Measurements from ENCODE around the gene ANKRD30A. TPM values are rescaled to one million over a fixed set of nuclear protein-coding genes. Genes with fewer than 3 reads are reported as not detected.
"Not testable (repeated sequence)": the region's sequence is repeated elsewhere in the genome, so short reads cannot be mapped to it uniquely, and the experiment has no call there.

Gene ANKRD30A
- not detected for polyA plus RNA-seq (2013, experiment 1 of 2; ENCODE audit: insufficient read length)
- polyA plus RNA-seq (2013, experiment 2 of 2; ENCODE audit: insufficient read length): not detected

- DNase-seq: no peak
These were observed at the start of gene ANKRD30A for GRCh38 chr10:37125191-37125732. TSS of gene ANKRD30A (plus strand) at chr10:37125598. CDS start at chr10:37125788, 190 bp downstream.

GRCh38 chr10:37076083-37076482, 49.3 kb upstream of the ANKRD30A start:
- not testable (repeated sequence) for DNase-seq

- no peak for DNase-seq
These were observed 29.4 kb upstream of the ANKRD30A start for GRCh38 chr10:37095792-37096573.

DNA sequence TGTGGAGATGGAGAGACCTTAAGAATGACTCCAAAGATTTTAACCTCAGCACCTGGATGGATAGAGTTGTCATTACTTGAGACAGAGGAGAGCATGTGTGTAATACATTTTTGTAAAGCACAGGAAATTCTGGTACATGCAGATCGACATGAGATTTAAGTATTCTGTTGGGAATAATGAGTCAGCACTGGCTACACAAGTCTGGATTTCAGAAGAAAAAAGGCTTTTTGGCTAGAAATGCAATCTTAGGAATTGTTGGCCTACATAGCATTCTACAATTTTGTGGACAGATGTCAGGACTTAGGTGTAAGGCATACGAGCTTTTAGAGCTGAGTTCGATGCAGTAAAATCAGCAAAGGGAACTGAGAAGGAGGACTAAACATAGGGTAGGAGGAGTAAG, 24.1 kb upstream of the ANKRD30A start:
- no peak for DNase-seq

GRCh38 chr10:37109000-37109399, 16.4 kb upstream of the ANKRD30A start:
- no peak for DNase-seq

- no peak for DNase-seq
These were observed 866 bp upstream of the ANKRD30A start for GRCh38 chr10:37124532-37124931.

DNA sequence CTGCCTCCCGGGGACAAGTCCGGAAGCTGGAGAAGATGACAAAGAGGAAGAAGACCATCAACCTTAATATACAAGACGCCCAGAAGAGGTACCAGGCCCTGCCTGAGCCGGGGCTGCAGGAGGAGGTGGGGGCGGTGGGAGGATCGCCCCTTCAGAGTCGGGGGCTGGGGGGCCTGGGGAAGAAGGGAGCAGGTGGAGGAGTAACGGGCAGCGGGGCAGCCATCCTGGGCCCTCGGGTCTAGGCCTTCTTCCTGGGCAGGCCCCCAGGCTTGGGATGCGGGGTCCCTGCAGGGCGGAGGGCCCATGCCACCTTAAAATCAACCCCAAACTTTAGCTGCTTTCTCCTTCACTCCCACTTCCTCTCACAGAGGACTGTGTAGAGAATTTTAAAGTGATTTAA, 523 bp downstream of the ANKRD30A start:
- no peak for DNase-seq

DNA sequence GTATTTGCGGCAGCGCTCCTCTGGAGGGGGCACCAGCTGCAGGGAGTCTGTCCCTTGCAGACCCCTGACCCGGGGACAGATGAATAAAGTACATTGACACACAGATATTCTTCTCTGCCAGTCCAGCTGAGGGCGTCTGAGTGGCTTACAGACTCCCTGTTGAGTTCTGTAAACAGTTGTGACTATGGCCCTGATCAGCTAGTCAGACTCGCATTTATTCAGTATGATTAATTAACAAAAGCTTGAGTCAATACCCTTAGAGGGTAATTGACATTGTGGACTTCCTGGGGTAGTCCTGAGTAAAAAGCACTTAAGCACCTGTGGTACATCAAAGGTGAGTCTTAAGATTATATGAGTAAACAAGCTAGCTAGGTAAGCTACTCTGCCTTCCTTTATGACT, 21.0 kb downstream of the ANKRD30A start:
- no peak for DNase-seq

DNA sequence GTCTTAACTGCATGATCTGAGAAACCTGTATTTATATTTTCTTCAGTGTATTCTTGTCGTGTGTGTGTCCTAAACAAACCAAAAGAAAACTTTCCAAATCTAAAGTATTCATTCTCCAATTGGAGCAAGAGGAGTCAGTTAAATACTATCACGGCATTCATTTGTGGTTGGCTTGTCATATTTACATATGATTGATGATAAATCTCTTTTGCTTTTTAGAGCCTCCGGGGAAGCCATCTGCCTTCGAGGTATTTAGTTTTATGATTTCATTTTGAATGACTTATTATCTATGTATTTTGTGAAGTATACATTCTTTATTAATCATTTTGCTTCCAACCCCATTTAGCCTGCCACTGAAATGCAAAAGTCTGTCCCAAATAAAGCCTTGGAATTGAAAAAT, 37.0 kb downstream of the ANKRD30A start:
- not testable (repeated sequence) for DNase-seq

- DNase-seq: not testable (repeated sequence)
These were observed 46.5 kb downstream of the ANKRD30A start for GRCh38 chr10:37171945-37172344.

DNA sequence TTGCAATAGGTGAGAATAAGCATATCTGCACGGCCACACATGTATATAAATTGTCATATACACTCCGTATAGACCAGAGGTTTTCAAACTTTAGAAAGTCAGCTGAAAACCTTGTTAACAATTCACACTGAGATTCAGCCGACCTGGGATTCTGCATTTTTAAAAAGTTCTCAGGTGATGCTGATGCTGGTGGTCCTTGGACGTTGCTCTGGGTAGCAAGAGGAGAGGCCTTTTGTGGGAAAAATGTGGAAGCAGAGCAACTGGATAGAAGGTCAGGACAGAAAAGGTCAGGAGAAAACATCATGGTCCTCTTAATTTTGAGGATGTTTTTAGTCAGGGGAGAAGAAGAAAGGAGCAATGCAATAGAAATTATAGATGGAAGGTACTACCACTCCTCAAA, 52.9 kb downstream of the ANKRD30A start:
- not testable (repeated sequence) for DNase-seq

- not testable (repeated sequence) for DNase-seq
These were observed 57.3 kb downstream of the ANKRD30A start for GRCh38 chr10:37182719-37183118.

DNA sequence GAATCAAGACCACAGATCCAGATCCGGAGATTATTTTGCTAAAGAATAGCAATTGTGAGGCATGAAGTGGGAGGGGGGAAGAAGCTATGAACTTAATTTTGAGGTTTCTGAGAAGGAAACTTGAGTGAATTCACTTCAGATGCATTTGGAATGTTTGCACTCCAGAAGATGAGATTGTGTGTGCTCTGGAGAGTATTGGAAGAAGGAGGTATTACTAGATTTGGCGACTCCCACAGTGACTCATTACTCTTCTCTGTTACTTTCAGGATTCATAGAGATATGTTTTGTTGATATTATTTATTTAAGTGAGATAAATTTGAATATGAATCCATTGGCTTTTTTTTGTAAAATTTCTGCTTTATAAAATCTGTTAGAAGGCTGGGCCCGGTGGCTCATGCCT, 80.7 kb downstream of the ANKRD30A start:
- DNase-seq: no peak

DNA sequence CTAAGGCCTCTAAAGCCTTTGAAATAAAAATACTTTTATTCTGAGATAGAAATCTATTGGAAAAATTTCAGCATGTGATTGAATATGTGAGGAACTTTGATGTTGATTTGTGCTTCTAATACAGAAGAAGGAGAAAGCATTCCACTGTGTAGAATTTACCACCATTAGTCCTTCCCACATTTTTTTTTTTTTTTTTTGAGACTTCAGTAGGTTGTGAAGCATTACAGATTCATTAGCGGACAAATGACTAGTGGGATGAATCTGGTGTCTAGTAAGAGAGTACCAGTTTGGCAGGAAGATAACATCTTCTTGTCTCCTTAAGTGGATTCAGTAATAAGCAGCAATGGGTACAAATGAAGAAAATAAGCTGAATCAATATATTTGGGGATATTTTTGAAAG, 95.5 kb downstream of the ANKRD30A start:
- DNase-seq: no peak

DNA sequence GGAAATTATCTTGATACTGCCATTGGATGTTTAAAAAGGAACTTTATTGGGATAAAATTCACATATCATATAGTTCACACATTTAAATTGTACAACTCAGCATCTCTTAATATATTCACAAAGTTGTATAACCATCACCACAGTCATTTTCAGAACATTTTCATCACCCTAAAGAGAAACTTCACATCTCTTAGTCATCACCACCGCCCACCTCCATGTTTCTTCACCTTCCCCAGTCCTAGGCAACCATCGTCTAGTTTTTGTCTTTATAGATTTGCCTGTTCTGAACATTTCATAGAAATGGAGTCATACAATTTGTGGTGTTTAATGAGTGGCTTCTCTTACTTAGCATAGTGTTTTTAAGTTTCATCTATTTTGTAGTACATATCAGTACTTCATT, 96.6 kb downstream of the ANKRD30A start:
- DNase-seq: no peak

DNA sequence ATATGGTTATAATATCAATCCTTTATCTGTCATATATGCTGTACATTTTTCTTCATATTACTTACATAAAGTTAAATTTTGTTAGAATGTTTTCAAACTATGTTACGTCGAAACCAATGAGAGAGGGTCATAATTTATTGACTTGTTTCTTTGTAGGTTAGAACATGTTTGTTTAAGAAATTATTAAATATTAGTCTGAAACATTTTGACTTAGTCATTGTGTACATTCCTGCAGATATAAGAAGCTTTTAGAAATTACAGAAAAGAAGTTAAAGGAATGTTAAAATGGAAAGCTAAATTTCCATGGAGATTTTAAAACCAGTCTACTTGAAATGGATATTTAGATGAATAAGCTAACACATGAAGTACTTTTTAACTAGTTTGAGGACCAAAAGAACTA, 99.8 kb downstream of the ANKRD30A start:
- DNase-seq: no peak

DNA sequence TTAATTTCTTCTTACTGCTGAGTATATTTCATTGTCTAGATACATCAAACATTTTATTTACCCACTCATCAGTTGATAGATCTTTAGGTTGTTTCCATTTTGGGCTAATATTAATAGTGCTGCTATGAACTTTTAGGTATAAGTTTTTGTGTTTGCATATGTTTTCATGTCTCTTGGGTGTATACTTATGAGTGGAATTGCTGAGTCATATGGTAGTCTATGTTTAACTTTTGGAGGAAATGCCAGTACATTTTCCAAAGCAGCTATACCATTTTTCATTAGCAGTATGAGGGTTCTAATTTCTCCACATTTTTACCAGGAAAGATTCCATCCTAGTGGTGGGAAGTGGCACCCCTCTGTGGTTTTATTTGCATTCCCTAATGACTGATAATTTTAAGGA, 101.1 kb downstream of the ANKRD30A start:
- DNase-seq: no peak

GRCh38 chr10:37234692-37235091, 109.3 kb downstream of the ANKRD30A start:
- DNase-seq: no peak

DNA sequence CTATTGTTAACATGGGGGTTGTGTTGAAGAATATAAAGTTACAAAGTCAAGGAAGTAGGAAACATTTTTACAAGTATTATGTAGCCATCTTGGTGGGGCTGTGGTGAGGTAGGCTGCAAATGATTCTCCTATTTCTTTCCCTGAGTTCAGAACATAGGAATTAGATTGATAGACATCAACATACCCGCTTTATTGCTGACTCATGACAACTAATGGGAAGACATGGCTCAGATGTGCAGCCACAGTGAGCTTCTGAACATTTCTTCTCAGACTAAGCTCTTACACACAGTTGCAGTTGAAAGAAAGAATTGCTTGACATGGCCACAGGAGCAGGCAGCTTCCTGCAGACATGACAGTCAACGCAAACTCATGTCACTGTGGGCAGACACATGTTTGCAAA, 110.7 kb downstream of the ANKRD30A start:
- DNase-seq: no peak

GRCh38 chr10:37240223-37240622, 114.8 kb downstream of the ANKRD30A start:
- no peak for DNase-seq

- DNase-seq: no peak
These were observed 121.2 kb downstream of the ANKRD30A start for GRCh38 chr10:37246637-37247036.

- not testable (repeated sequence) for DNase-seq
These were observed 130.4 kb downstream of the ANKRD30A start for GRCh38 chr10:37255837-37256236.

GRCh38 chr10:37263304-37263703, 137.9 kb downstream of the ANKRD30A start:
- no peak for DNase-seq

DNA sequence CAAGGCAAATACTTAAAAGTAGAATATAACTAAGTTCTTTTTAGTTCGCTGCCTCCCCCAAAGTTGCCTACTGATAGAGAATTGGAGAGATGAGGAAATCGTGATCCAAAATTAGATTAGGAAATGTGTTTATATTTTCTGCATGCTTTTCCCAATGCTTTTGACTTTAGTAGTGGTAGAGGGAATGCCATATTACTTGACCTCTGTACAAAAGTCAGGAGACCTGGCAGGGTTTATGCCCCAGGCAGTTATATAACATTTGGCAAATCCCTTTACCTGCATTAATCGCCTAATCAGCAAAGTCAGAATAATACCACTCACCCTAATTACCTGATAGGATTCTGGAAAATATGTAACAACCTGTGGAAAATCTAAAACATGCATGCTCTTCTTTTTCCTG, 142.9 kb downstream of the ANKRD30A start:
- no peak for DNase-seq

All from fibroblast of skin of back (primary cell).